BLaER1 (cell line): ENCODE measurements around the gene DNAH6.

Source experiments
- H3K27ac ChIP-seq: shearing (Covaris generic); formaldehyde crosslinking; 2 replicates; pipeline ENCODE4 v1.8.1; 2022
- H3K27me3 ChIP-seq: shearing (Covaris generic); formaldehyde crosslinking; 2 replicates; pipeline ENCODE4 v1.8.1; 2022
- H3K36me3 ChIP-seq: shearing (Covaris generic); formaldehyde crosslinking; 2 replicates; pipeline ENCODE4 v1.8.1; 2022
- H3K4me1 ChIP-seq: shearing (Covaris generic); formaldehyde crosslinking; 2 replicates; pipeline ENCODE4 v1.8.1; 2022
- H3K4me2 ChIP-seq: shearing (Covaris generic); formaldehyde crosslinking; 2 replicates; pipeline ENCODE4 v1.8.1; 2022
- H3K4me3 ChIP-seq: shearing (Covaris generic); formaldehyde crosslinking; 2 replicates; pipeline ENCODE4 v1.8.1; 2022
- H3K9ac ChIP-seq: shearing (Covaris generic); formaldehyde crosslinking; 2 replicates; pipeline ENCODE4 v1.8.1; 2022
- H3K9me3 ChIP-seq: shearing (Covaris generic); formaldehyde crosslinking; 2 replicates; pipeline ENCODE4 v1.8.1; 2022
- H4K20me1 ChIP-seq: shearing (Covaris generic); formaldehyde crosslinking; 2 replicates; pipeline ENCODE4 v1.8.1; 2022
- Cebpa-rat ChIP-seq: shearing (Covaris generic); IDR thresholded peaks from 2 replicates; pipeline ENCODE4 v1.8.1; 2022

DNAH6 gene

GRCh38 chr2:84486441-84487115, 29.7 kb upstream of the DNAH6 start:
- no peak for TF ChIP-seq Cebpa-rat
- no peak overlapping the region for H3K9ac ChIP-seq
- no peaks in the 10 kb centered on the region for H4K20me1 ChIP-seq
- no peak overlapping the region for H3K4me3 ChIP-seq
- H3K27me3 ChIP-seq = no peaks in the 10 kb centered on the region
- no peaks in the 10 kb centered on the region for H3K9me3 ChIP-seq
- H3K36me3 ChIP-seq = no peaks in the 10 kb centered on the region
- no peak overlapping the region for H3K27ac ChIP-seq
- H3K4me2 ChIP-seq = no peak overlapping the region
- H3K4me1 ChIP-seq = peaks cover 12% of the 10 kb centered on the region

GRCh38 chr2:84487298-84487996, 28.9 kb upstream of the DNAH6 start:
- H3K36me3 ChIP-seq = no peaks in the 10 kb centered on the region
- H3K4me1 ChIP-seq = peaks cover 3% of the 10 kb centered on the region
- no peak for TF ChIP-seq Cebpa-rat
- H3K9ac ChIP-seq = no peak overlapping the region
- no peak overlapping the region for H3K4me3 ChIP-seq
- H3K27ac ChIP-seq = no peak overlapping the region
- no peak overlapping the region for H3K4me2 ChIP-seq
- no peaks in the 10 kb centered on the region for H3K27me3 ChIP-seq
- H4K20me1 ChIP-seq = no peaks in the 10 kb centered on the region
- H3K9me3 ChIP-seq = no peaks in the 10 kb centered on the region

- TF ChIP-seq Cebpa-rat = no peak
- H3K9me3 ChIP-seq = no peaks in the 10 kb centered on the region
- no peak overlapping the region for H3K27ac ChIP-seq
- no peaks in the 10 kb centered on the region for H4K20me1 ChIP-seq
- no peak overlapping the region for H3K9ac ChIP-seq
- H3K4me3 ChIP-seq = no peak overlapping the region
- H3K36me3 ChIP-seq = no peaks in the 10 kb centered on the region
- no peaks in the 10 kb centered on the region for H3K27me3 ChIP-seq
- no peak overlapping the region for H3K4me2 ChIP-seq
- H3K4me1 ChIP-seq = no peaks in the 10 kb centered on the region
These were observed 25.0 kb upstream of the DNAH6 start for GRCh38 chr2:84491256-84491655.

GRCh38 chr2:84491741-84492140, 24.6 kb upstream of the DNAH6 start:
- H4K20me1 ChIP-seq = no peaks in the 10 kb centered on the region
- H3K27ac ChIP-seq = no peak overlapping the region
- no peak overlapping the region for H3K4me2 ChIP-seq
- no peaks in the 10 kb centered on the region for H3K4me1 ChIP-seq
- no peak for TF ChIP-seq Cebpa-rat
- H3K9ac ChIP-seq = no peak overlapping the region
- no peaks in the 10 kb centered on the region for H3K9me3 ChIP-seq
- H3K4me3 ChIP-seq = no peak overlapping the region
- H3K27me3 ChIP-seq = no peaks in the 10 kb centered on the region
- H3K36me3 ChIP-seq = no peaks in the 10 kb centered on the region

- H3K9me3 ChIP-seq = no peaks in the 10 kb centered on the region
- H3K4me3 ChIP-seq = no peak overlapping the region
- H3K4me1 ChIP-seq = no peaks in the 10 kb centered on the region
- no peak overlapping the region for H3K9ac ChIP-seq
- H4K20me1 ChIP-seq = no peaks in the 10 kb centered on the region
- H3K27me3 ChIP-seq = no peaks in the 10 kb centered on the region
- H3K36me3 ChIP-seq = no peaks in the 10 kb centered on the region
- no peak overlapping the region for H3K27ac ChIP-seq
- no peak for TF ChIP-seq Cebpa-rat
- no peak overlapping the region for H3K4me2 ChIP-seq
These were observed 23.7 kb upstream of the DNAH6 start for GRCh38 chr2:84492571-84492970.

GRCh38 chr2:84493514-84493913, 22.8 kb upstream of the DNAH6 start:
- Histone ChIP-seq H3K36me3 (no peaks in the 10 kb centered on the region), H3K27ac (no peak overlapping the region), H3K4me3 (no peak overlapping the region), H3K9ac (no peak overlapping the region), H3K27me3 (no peaks in the 10 kb centered on the region), H3K9me3 (no peaks in the 10 kb centered on the region), H3K4me1 (no peaks in the 10 kb centered on the region), H4K20me1 (no peaks in the 10 kb centered on the region), H3K4me2 (no peak overlapping the region)
- no peak for TF ChIP-seq Cebpa-rat

GRCh38 chr2:84494070-84494469, 22.2 kb upstream of the DNAH6 start:
- no peak overlapping the region for H3K4me2 ChIP-seq

GRCh38 chr2:84495539-84496146, 20.7 kb upstream of the DNAH6 start:
- no peaks in the 10 kb centered on the region for H3K9me3 ChIP-seq
- no peaks in the 10 kb centered on the region for H4K20me1 ChIP-seq
- no peak overlapping the region for H3K4me2 ChIP-seq
- H3K27me3 ChIP-seq = no peaks in the 10 kb centered on the region
- TF ChIP-seq Cebpa-rat = no peak
- no peaks in the 10 kb centered on the region for H3K36me3 ChIP-seq
- no peak overlapping the region for H3K4me3 ChIP-seq
- no peak overlapping the region for H3K27ac ChIP-seq
- no peak overlapping the region for H3K9ac ChIP-seq
- H3K4me1 ChIP-seq = no peaks in the 10 kb centered on the region

More at GRCh38 chr2:84494070-84494469, 22.2 kb upstream of the DNAH6 start:
- Histone ChIP-seq H3K27ac (no peak overlapping the region), H3K9ac (no peak overlapping the region), H4K20me1 (no peaks in the 10 kb centered on the region), H3K4me3 (no peak overlapping the region), H3K4me1 (no peaks in the 10 kb centered on the region), H3K36me3 (no peaks in the 10 kb centered on the region), H3K27me3 (no peaks in the 10 kb centered on the region), H3K9me3 (no peaks in the 10 kb centered on the region)
- TF ChIP-seq Cebpa-rat = no peak

- Histone ChIP-seq H3K9me3 (no peaks in the 10 kb centered on the region), H3K36me3 (no peaks in the 10 kb centered on the region), H4K20me1 (no peaks in the 10 kb centered on the region), H3K4me2 (no peak overlapping the region), H3K27ac (no peak overlapping the region), H3K27me3 (no peaks in the 10 kb centered on the region), H3K4me1 (no peaks in the 10 kb centered on the region), H3K4me3 (no peak overlapping the region), H3K9ac (no peak overlapping the region)
- no peak for TF ChIP-seq Cebpa-rat
These were observed 19.9 kb upstream of the DNAH6 start for GRCh38 chr2:84496386-84496785.

- Histone ChIP-seq H4K20me1 (no peaks in the 10 kb centered on the region), H3K9me3 (no peaks in the 10 kb centered on the region), H3K36me3 (no peaks in the 10 kb centered on the region)
These were observed 19.0 kb upstream of the DNAH6 start for GRCh38 chr2:84497285-84497684.

More at GRCh38 chr2:84497285-84497684, 19.0 kb upstream of the DNAH6 start:
- no peak overlapping the region for H3K9ac ChIP-seq
- H3K4me2 ChIP-seq = no peak overlapping the region
- no peak for TF ChIP-seq Cebpa-rat
- no peak overlapping the region for H3K27ac ChIP-seq
- H3K27me3 ChIP-seq = no peaks in the 10 kb centered on the region
- H3K4me3 ChIP-seq = no peak overlapping the region
- no peaks in the 10 kb centered on the region for H3K4me1 ChIP-seq
